ENCODE measurements around the gene CNTRL.

The CNTRL gene

GRCh38 chr9:121200356-121200755 is 125.6 kb downstream of the CNTRL start:
- DNase-seq (ENCODE audit: low read depth in 3 of 3) = no peak

DNA sequence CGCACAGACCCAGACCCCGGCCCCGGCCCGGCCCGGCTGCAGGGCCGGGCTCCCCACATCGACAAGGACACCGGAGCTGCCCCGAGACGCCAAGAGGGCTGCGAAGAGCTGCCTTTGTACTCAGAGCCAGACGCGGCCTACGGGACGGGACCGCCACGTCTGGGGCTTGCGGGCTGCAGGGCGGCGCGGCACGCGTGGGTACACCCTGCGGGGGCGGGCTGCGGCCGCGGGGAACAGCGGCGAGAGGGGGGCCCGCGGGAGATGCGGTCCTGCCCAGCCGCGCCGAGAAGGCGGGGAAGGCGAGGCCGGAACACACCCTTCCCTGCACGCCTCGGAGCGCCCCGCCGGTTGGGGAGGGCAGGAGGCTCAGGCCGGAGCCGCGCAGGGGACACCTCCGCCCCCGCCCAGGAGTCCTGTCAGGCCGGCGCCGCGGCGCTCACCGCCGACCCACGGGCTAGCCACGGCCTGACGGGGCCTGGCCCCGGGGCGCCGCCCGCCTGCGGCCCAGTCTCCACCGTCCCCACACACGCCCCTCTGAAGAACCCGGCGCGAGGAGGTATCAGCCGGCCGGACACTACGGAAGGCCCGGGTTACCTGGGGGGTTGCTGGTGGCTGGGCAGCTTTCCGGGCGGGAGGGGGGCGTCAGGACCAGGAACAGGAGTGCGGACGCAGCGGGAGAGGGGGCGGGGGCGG is 126.4 kb downstream of the CNTRL start:
- peak; percentile 31 to 33 (median 31) for DNase-seq (ENCODE audit: low read depth in 3 of 3)

GRCh38 chr9:121201738-121202533 is 127.2 kb downstream of the CNTRL start, which contains the start of gene RAB14:
TSS of gene RAB14 (minus strand) at chr9:121201869. CDS start at chr9:121193412, 8,457 bp downstream.
- peak; percentile 100 for DNase-seq (ENCODE audit: low read depth in 3 of 3)

DNA sequence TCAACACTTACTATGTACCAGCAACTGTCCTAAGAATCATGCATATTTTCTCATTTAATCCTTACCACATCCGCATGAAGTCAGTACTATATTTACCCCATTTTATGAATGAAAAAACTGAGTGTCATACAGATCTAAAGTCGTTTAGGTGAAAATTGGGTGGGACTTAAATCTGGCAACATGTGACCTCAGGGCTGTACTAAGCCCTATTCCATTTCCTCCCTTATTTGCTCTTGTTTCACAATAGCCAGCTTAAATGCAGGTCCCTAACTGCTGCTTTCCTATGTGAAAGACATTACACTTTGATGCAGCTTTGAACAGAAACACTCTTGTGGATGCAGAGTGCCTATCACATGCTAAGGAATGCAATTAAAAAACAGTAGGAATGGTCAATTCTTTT is 129.4 kb downstream of the CNTRL start:
- DNase-seq (ENCODE audit: low read depth in 3 of 3) = no peak

- no peak for DNase-seq (ENCODE audit: low read depth in 3 of 3)
These were observed 129.9 kb downstream of the CNTRL start for GRCh38 chr9:121204611-121205010.

DNA sequence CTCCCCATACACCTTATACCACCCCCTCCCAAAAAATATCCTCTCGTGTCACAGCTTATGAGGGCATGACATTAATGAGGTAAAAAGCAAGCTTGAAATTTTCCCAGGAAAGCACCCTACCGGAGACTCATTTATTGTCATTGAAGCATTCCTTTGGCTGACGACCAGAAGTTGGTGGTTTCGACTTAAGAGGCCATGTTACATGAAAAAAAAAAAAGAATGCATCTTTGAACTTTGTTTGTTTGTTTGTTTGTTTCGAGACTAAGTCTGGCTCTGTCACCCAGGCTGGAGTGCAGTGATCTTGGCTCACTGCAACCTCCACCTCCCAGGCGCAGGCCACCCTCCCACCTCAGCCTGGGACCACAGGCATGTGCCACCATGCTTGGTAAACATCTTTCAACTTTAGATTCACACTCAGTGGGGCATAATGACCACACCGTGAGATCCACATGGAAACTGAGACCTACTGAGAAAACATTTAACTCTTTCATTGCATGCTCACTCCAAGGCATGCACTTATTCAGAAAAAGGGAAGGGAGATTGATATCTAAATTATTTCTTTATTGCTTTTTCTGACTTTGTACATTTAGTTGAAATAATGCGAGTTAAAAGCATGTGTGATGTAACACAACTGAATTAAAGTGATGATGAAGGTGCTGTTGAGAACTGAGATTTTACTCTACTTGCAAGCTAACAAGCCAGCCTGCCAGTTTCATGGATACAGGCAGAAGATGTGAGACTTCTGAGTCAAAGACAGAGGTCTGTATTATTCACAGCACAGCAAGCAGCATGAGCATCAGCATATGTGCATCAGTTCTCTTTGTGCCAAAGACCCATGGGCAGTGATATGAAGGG is 132.0 kb downstream of the CNTRL start:
- DNase-seq (ENCODE audit: low read depth in 3 of 3) = no peak

DNA sequence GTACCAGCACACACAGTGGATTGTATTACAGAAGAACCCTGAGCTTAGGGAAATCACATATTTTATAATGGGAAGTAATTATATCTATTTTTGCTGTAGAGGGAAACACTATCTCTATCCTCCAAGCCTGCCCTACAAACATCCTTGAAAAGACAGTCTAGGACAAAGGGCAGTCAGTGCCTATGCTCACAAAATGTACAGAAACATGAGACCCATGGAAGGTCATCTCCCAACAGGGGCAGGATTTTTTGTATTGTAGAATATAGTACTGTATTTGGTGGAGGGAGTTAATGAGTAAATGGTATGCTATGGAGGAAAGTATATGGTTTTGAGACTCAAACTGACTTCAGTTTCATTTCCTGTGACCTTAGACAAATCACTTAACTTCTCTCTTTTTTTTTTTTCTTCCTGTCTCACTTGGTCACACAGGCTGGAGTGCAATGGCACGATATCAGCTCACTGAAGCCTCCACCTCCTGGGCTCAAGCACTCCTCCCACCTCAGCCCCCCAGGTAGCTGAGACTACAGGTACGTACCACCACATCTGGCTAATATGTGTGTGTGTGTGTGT is 132.7 kb downstream of the CNTRL start:
- DNase-seq (ENCODE audit: low read depth in 3 of 3) = no peak

GRCh38 chr9:121210536-121210935 is 135.8 kb downstream of the CNTRL start:
- DNase-seq (ENCODE audit: low read depth in 3 of 3) = no peak

- peak; percentile 31 to 46 (median 32) for DNase-seq (ENCODE audit: low read depth in 3 of 3)
These were observed 138.5 kb downstream of the CNTRL start for GRCh38 chr9:121213136-121213806.

DNA sequence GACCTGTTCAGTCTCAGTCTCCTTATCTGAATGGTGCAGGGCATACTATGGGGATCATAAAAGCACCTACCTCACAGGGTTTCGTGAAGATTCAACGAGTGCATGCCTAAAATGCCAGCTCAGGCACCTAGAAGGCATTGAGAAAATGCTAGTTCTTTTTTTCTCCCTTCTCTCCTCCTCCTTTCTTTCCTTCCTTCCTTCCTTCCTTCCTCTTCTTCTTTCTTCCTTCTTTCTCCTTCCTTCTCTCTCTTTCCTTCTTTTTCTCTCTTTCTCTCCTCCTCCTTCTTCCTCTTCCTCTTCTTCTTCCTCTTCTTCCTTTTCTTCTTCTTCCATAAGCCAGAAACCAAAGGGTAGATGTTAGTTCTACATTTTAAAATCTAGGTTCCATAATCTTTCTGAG is 139.2 kb downstream of the CNTRL start:
- DNase-seq (ENCODE audit: low read depth in 3 of 3) = no peak

- DNase-seq (ENCODE audit: low read depth in 3 of 3) = no peak
These were observed 141.6 kb downstream of the CNTRL start for GRCh38 chr9:121216271-121216805.

DNA sequence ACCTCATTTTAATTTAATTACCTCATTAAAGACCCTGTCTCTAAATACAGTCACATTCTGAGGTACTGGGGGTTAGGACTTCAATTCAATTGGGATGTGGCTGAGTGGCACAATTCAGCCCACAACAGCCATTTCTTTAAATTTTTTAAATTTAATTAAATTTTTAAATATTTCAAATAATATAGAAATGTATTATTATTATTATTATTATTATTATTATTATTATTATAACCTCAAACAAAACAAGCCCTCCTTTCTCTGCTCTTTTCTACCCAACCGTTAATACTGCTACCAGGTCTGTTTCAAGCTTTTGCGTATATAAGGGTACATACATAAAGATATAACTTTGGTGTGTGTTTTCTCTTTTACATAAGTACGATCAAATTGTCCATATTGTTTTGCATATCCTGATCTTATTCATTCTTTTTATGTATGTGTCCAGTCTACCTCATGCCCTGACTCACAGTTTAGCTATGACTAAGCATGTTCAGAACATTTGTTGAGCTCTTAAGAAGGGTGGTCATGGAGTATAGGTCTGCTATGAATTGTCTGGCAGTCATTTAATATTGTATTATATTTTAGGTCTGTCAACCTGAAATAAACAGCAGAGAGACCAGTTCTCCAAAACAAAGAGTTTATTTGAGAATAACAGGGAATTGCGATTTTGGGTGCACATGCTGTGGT is 143.0 kb downstream of the CNTRL start:
- no peak for DNase-seq (ENCODE audit: low read depth in 3 of 3)

DNA sequence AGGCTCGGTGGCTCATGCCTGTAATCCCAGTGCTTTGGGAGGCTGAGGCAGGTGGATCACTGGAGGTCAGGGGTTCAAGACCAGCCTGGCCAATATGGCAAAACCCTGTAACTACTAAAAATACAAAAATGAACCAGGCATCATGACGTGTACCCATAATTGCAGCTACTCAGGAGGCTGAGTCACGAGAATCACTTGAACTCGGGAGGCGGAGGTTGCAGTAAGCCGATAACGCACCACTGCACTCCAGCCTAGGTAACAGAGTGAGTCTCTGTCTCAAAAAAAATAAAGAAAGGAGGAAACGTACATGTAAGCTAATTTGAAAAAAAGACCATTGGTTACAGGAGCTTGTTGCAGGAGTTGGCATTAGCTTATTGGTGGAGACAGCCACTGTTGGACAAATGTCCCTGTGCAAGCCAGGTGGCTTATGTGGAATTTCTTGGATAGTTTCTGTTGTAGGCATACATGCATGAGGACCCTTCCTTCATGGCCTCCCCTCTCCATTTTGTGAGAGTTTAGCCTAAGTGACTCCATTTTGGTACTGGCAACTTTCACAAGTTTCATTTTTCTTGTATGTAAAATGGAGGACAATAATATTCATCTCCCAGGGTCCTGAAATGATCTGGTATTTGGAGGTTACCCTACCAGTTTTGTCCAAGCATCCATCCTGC is 143.7 kb downstream of the CNTRL start:
- no peak for DNase-seq (ENCODE audit: low read depth in 3 of 3)

GRCh38 chr9:121219530-121219929 is 144.8 kb downstream of the CNTRL start:
- no peak for DNase-seq (ENCODE audit: low read depth in 3 of 3)

- no peak for DNase-seq (ENCODE audit: low read depth in 3 of 3)
These were observed 146.4 kb downstream of the CNTRL start for GRCh38 chr9:121220996-121221663.

- DNase-seq (ENCODE audit: low read depth in 3 of 3) = no peak
These were observed 146.9 kb downstream of the CNTRL start for GRCh38 chr9:121221664-121222055.

DNA sequence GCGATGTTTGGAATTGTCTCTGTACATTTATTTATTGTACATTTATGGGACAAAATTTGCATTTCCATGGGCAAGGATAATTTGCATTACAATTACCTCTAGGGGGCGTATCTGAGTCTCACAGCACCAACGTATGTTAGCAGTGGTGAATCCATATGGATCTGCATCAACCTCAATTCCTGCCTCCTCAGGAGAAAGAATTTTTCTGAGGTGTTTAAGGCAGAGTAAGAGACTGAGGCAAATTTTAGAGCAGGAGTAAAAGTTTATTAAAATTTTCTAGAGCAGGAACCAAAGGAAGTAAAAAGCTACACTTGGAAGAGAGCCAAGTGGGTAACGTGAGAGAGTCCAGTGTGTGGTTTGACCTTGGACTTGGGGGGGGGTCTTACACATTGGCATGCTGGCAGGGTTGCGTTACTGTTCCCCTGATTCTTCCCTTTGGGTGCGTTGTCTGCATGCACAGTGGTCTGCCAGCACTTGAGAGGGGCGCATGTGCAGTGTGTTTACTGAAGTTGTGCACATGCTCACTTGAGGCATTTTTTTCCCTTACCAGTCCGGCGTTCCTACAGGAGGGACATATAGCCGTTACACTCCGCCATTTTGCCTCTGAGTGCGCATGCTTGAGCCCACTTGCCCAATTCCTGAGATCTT is 147.9 kb downstream of the CNTRL start:
- DNase-seq (ENCODE audit: low read depth in 3 of 3) = no peak

DNA sequence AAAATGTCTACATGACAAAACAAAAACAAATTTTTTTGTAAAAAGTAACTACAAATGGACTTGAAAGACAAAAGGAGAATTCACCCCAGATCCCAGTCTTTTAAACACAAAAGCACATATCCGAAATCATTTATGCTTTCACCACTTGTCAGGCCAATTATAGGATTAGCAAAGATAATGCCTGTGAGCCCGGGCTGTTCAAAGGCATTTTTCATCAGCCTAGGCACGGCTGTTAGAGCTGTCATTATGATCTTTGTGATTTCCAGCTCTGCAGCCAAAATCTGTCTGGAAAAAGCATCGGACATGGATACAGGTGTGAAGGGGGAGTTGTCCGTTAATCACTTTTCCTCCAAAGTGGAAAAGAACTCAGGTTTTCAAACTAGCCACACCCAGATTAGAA is 150.5 kb downstream of the CNTRL start:
- DNase-seq (ENCODE audit: low read depth in 3 of 3) = no peak

- no peak for DNase-seq (ENCODE audit: low read depth in 3 of 3)
These were observed 151.4 kb downstream of the CNTRL start for GRCh38 chr9:121226175-121226574.
